HG02885 (cell line): Measurements from ENCODE around the gene FBXL13.
"Not testable (repeated sequence)": the region's sequence is repeated elsewhere in the genome, so short reads cannot be mapped to it uniquely, and the experiment has no call there.

Experiments
- ATAC-seq: cut with Tn5 transposase; IDR thresholded peaks from one replicate; pipeline ENCODE4 v1.9.1; 2021; ENCODE audit warnings: mild to moderate bottlenecking; ENCODE audit not compliant: unreplicated experiment, poor library complexity

Gene FBXL13

GRCh38 chr7:102794567-102794966 is 280.0 kb downstream of the FBXL13 start:
- not testable (repeated sequence) for ATAC-seq

GRCh38 chr7:102791831-102792230 is 282.8 kb downstream of the FBXL13 start:
- not testable (repeated sequence) for ATAC-seq

- ATAC-seq: not testable (repeated sequence)
These were observed 283.2 kb downstream of the FBXL13 start for GRCh38 chr7:102791367-102791766.

- not testable (repeated sequence) for ATAC-seq
These were observed 284.1 kb downstream of the FBXL13 start for GRCh38 chr7:102790364-102791100.

GRCh38 chr7:102788770-102789169 is 285.8 kb downstream of the FBXL13 start:
- ATAC-seq: not testable (repeated sequence)

GRCh38 chr7:102780926-102781325 is 293.7 kb downstream of the FBXL13 start:
- ATAC-seq: not testable (repeated sequence)

GRCh38 chr7:102778663-102779062 is 295.9 kb downstream of the FBXL13 start:
- not testable (repeated sequence) for ATAC-seq

- ATAC-seq: not testable (repeated sequence)
These were observed 298.4 kb downstream of the FBXL13 start for GRCh38 chr7:102776217-102776616.

- ATAC-seq: not testable (repeated sequence)
These were observed 304.1 kb downstream of the FBXL13 start for GRCh38 chr7:102770467-102770866.

GRCh38 chr7:102769657-102770192 is 304.9 kb downstream of the FBXL13 start:
- not testable (repeated sequence) for ATAC-seq

GRCh38 chr7:102763295-102763905 is 311.2 kb downstream of the FBXL13 start:
- not testable (repeated sequence) for ATAC-seq
